ENCODE results near the gene BET1L.

Gene BET1L

GRCh38 chr11:209275-210121 lies 2.3 kb upstream of the BET1L start:
- no peak for DNase-seq (ENCODE audit: low spot score)

DNA sequence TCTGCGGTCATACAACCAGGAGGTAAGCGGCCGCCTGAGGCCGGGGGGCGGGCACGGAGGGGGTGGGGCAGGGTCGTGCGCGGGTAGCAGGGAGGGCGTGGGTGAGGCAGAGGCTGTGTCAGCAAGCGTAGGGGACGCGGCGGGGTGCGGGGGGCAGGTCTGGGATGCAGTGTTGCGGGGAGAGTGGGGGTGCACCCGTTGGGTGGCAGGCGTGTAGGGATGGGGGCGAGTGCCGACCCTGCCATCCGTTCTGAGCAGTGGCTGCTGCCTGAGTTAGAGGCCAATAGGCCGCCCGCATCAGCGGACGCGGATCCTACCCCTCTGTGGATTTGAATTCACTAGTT lies 1.7 kb upstream of the BET1L start:
- no peak for DNase-seq (ENCODE audit: low spot score)

DNA sequence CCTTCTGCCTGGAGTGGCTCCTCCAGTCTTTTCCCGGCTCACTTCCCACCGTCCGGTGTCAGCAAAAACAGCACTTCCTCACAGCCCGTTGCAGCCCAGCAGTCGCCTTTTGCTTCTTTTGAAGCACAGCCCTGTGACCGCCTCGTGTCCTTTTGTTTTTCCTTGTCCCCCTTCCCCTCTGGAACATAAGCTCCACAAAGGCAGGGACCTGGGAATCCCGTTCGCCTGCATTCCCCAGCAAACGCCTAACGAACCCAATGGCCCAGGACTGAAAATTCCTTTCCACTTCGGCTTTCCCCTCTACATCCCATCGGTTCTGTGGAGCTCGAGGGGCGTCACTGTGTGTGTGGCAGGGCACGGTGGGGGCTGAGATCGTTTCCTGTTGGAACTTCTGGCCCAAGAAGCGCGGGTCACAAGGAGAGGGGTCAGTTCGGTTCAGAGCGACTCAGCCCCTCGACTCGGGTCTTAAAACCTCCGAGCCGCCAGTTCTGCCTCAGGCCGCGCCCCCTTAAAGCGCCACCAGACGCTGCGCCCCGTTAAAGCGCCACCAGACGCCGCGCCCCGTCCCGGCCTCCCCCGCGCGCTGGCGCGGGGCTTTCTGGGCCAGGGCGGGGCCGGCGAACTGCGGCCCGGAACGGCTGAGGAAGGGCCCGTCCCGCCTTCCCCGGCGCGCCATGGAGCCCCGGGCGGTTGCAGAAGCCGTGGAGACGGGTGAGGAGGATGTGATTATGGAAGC lies 1.1 kb upstream of the BET1L start:
- peak; percentile 76 for DNase-seq (ENCODE audit: low spot score)

- no peak for DNase-seq (ENCODE audit: low spot score)
Observed at GRCh38 chr11:207863-208180, 623 bp upstream of the BET1L start.

GRCh38 chr11:206526-207207 lies 532 bp downstream of the BET1L start:
- no peak for DNase-seq (ENCODE audit: low spot score)

- DNase-seq (ENCODE audit: low spot score): no peak
Observed at GRCh38 chr11:206002-206384, 1.2 kb downstream of the BET1L start.

DNA sequence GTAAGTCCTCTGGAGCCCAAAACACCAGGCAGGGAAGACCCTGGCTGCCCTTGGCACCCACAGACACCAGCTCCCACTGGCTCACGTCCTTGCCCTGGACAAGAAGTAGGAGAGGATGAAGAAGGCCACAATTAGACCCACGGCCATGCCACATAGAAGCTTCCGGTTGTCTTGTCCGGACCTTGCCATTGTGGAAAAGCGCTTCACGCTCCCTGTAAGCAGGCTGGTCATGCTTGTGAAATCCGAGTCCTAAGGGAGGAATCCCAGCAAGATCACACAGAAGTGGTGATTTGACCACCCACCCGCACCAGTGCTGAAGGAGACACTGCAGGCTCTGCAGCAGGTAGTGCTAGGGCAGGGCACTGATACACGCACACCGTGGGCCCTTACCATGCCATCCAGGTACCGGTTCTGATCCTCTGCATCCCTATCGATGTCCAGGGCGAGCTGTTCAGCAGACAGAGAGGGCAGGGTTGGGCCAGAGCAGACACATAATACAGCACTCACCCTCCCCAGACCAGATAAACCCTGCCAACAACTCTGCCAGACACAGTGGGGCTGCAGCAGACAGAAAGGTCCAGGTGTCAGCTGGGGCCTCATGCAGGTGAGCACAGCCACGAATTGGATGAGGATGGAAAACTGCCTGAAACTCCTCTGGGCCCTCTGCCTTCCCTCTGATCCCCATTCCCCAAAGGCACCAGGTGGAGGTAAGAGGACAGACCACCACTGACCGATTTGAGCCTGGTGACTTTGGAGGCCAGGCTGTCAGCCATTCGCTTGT lies 1.8 kb downstream of the BET1L start:
- DNase-seq (ENCODE audit: low spot score): no peak

- DNase-seq (ENCODE audit: low spot score): no peak
Observed at GRCh38 chr11:204587-205109, 2.6 kb downstream of the BET1L start.

- no peak for DNase-seq (ENCODE audit: low spot score)
Observed at GRCh38 chr11:203945-204586, 3.1 kb downstream of the BET1L start.

- DNase-seq (ENCODE audit: low spot score): no peak
Observed at GRCh38 chr11:203056-203944, 3.9 kb downstream of the BET1L start.

DNA sequence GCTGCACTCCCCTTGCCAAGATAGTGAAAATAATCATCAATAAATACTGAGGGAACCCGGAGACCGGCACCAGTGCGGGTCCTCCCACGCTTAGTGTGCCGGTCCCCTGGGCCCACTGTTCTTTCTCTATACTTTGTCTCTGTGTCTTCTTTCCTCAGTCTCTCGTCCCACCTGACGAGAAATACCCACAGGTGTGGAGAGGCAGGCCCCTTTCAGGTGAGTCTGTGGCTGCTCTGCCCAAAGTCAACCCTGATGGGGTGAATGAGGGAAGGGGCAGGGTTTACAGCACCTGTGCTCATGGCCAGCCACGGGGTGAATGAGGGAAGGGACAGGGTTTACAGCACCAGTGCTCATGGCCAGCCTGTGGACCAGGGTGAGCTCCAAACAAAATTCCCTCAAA lies 4.7 kb downstream of the BET1L start:
- DNase-seq (ENCODE audit: low spot score): no peak

DNA sequence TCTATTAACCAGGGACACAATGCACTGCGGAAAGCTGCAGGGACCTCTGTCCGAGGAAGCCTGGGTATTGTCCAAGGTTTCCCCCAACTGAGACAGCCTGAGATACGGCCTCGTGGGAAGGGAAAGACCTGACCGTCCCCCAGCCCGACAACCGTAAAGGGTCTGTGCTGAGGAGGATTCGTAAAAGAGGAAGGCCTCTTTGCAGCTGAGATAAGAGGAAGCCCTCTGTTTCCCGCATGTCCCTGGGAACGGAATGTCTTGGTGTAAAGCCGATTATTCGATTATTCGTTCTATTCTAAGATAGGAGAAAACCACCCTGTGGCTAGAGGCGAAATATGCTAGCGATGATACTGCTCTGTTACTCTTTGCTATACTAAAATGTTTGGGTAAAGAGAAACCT lies 5.2 kb downstream of the BET1L start:
- no peak for DNase-seq (ENCODE audit: low spot score)

DNA sequence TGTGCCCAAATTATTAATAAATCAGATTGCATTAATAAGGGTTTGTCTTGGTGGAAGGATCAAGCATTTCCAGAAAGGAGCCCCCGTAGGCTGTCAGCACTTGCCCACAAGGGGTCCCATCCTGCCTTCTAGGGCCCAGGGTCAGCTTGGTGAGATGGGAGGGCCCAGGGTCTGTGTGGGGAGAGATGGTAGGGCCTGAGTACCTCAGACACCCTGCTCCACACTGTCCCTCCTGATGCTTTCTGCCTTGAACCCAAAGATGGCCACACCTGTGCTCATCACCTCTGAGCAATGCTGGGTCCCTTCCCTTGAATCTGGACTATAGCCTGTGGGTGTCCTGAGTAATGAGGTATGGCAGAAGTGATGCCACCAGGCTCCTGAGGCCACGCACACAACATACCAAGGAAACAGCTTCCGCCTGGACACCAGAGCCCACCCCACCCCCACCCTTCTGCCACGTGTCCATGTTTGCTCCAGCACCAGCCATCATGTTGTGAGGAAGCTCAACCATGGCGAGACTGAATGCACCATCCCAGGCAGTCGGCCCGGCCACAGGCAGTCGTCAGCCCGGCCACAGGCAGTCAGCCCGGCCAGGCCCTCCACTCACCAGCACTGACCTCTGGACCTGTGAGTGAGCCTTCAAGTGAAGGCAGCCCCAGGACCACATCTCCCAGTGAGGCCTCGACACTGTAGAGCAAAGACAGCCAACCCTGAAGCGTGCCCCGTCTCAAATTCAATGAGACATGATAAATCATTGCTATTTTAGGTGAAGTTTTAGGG lies 6.8 kb downstream of the BET1L start:
- no peak for DNase-seq (ENCODE audit: low spot score)

DNA sequence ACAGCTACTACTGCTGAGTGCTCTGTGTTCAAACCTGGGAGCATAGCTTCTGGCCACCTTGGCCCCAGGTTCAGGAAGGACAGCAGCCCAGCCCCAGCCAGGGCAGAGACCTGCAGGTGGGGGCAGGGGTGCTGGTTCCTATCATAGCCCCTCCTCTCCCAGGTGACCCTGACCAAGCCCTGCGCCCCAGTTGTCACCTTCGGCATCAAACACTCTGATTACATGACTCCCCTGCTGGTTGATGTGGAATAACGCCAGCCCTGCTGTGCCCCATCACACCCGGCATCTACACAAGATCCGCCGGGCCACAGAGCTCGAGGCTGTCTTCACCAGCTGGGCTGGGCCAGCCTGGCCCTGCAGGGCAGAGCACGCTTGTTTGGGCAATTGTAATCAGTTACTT lies 7.4 kb downstream of the BET1L start:
- no peak for DNase-seq (ENCODE audit: low spot score)

- DNase-seq (ENCODE audit: low spot score): no peak
Observed at GRCh38 chr11:199004-199581, 8.1 kb downstream of the BET1L start.

- DNase-seq (ENCODE audit: low spot score): no peak
Observed at GRCh38 chr11:198236-198806, 8.9 kb downstream of the BET1L start.

- no peak for DNase-seq (ENCODE audit: low spot score)
Observed at GRCh38 chr11:197741-198235, 9.4 kb downstream of the BET1L start.

- no peak for DNase-seq (ENCODE audit: low spot score)
Observed at GRCh38 chr11:196786-197731, 10.1 kb downstream of the BET1L start.
